Lower lobe of right lung (tissue), 2 donors: ENCODE results near the gene TARM1. TPM values are rescaled to one million over a fixed set of nuclear protein-coding genes. Genes with fewer than 3 reads are reported as not detected.

Experiments used
- ATAC-seq, 2 donors: fragments of 200-7000 bp; cut with Tn5 transposase; one replicate each; pipeline ENCODE4 v1.9.1; 2020 to 2022; ENCODE audit warnings: mild to moderate bottlenecking in 2 of 2, moderate library complexity in 2 of 2
- DNase-seq: peaks from one replicate; pipeline ENCODE4 v3.0.0-alpha.2; 2020
- H3K27ac ChIP-seq: fragments of 200-600 bp; one replicate; pipeline ENCODE4 v1.8.0; 2022
- H3K27me3 ChIP-seq: fragments of 200-600 bp; one replicate; pipeline ENCODE4 v1.8.0; 2022; ENCODE audit warnings: low read depth
- H3K36me3 ChIP-seq: fragments of 200-600 bp; one replicate; pipeline ENCODE4 v1.8.0; 2022; ENCODE audit warnings: mild to moderate bottlenecking
- H3K4me1 ChIP-seq: fragments of 200-600 bp; one replicate; pipeline ENCODE4 v1.8.0; 2022
- H3K4me3 ChIP-seq: fragments of 200-600 bp; one replicate; pipeline ENCODE4 v1.8.0; 2022; ENCODE audit warnings: mild to moderate bottlenecking
- H3K9me3 ChIP-seq: fragments of 200-600 bp; one replicate; pipeline ENCODE4 v1.8.0; 2022
- CTCF ChIP-seq: fragments of 200-600 bp; IDR thresholded peaks from one replicate; pipeline ENCODE4 v1.8.0; 2022; ENCODE audit warnings: antibody characterized with exemption, mild to moderate bottlenecking
- intact Hi-C: fragments of 100-400 bp; cut with DNase I; formaldehyde crosslinking; loops from one replicate; pipeline ENCODE4 v1.11.0; 2022
- total RNA-seq: library from RNA; stranded (reverse); fragmentation: NEBNext Ultra II Directional; extraction: Animal tissue kit (Norgen Biotek cat#: 25700); gene quantifications from one replicate; pipeline ENCODE4 v1.2.1, GENCODE V29; 2021
- donor health status: DM: no; HTN: yes; CAD: no; lungs with severe emphysema.

TARM1 gene
- total RNA-seq, 1 donor from 2014 or later, result not detected

GRCh38 chr19:54114340-54115108 lies 33.4 kb upstream of the TARM1 start:
- peak overlapping the region; percentile 90 for H3K27ac ChIP-seq
- no peaks in the 10 kb centered on the region for H3K27me3 ChIP-seq
- TF ChIP-seq CTCF, result no peak
- no peaks in the 10 kb centered on the region for H3K9me3 ChIP-seq
- H3K36me3 ChIP-seq, result peaks cover 36% of the 10 kb centered on the region
- intact Hi-C loops, result no loop called here
- H3K4me1 ChIP-seq, result peaks cover 27% of the 10 kb centered on the region
- peak; percentile 66 for DNase-seq
- peak overlapping the region; percentile 77 for H3K4me3 ChIP-seq
- peak; percentile 54 to 57 for ATAC-seq

GRCh38 chr19:54109651-54110050 lies 28.5 kb upstream of the TARM1 start:
- Histone ChIP-seq H3K4me3 (no peak overlapping the region), H3K27me3 (no peaks in the 10 kb centered on the region), H3K36me3 (peaks cover 65% of the 10 kb centered on the region), H3K9me3 (no peaks in the 10 kb centered on the region), H3K27ac (no peak overlapping the region), H3K4me1 (peaks cover 12% of the 10 kb centered on the region)
- DNase-seq (no peak), ATAC-seq (no peak)
- intact Hi-C loops, result no loop called here
- TF ChIP-seq CTCF, result no peak

- Histone ChIP-seq H3K27me3 (no peaks in the 10 kb centered on the region), H3K4me1 (peaks cover 8% of the 10 kb centered on the region), H3K4me3 (no peak overlapping the region), H3K36me3 (peaks cover 65% of the 10 kb centered on the region), H3K27ac (no peak overlapping the region), H3K9me3 (no peaks in the 10 kb centered on the region)
- DNase-seq (peak; percentile 35), ATAC-seq (no peak)
- intact Hi-C loops, result no loop called here
- TF ChIP-seq CTCF, result no peak
Measured at GRCh38 chr19:54108496-54108895, 27.3 kb upstream of the TARM1 start.

GRCh38 chr19:54107876-54108490 lies 26.8 kb upstream of the TARM1 start:
- Histone ChIP-seq H3K9me3 (no peaks in the 10 kb centered on the region), H3K27ac (no peak overlapping the region), H3K36me3 (peaks cover 65% of the 10 kb centered on the region), H3K27me3 (no peaks in the 10 kb centered on the region), H3K4me1 (peaks cover 11% of the 10 kb centered on the region), H3K4me3 (no peak overlapping the region)
- intact Hi-C loops, result no loop called here
- TF ChIP-seq CTCF, result no peak
- ATAC-seq, result no peak
- DNase-seq, result peak; percentile 41

- Histone ChIP-seq H3K4me1 (peaks cover 11% of the 10 kb centered on the region), H3K4me3 (no peak overlapping the region), H3K9me3 (no peaks in the 10 kb centered on the region), H3K27ac (no peak overlapping the region), H3K27me3 (no peaks in the 10 kb centered on the region), H3K36me3 (peaks cover 60% of the 10 kb centered on the region)
- DNase-seq (peak; percentile 37), ATAC-seq (no peak)
- no peak for TF ChIP-seq CTCF
- intact Hi-C loops, result no loop called here
Measured at GRCh38 chr19:54106716-54107115, 25.6 kb upstream of the TARM1 start.
